NCI-H345 (cell line): ENCODE measurements around the gene STYXL1.

Experiments used
- DNase-seq: peaks from one replicate; lab custom pipeline; 2025; lab: John Stamatoyannopoulos, UW

The STYXL1 gene

GRCh38 chr7:75955331-75955955, 92.4 kb downstream of the STYXL1 start:
- DNase-seq = no peak

- no peak for DNase-seq
Measured at GRCh38 chr7:75953931-75954330, 93.9 kb downstream of the STYXL1 start.

GRCh38 chr7:75953431-75953830, 94.4 kb downstream of the STYXL1 start:
- DNase-seq = no peak

GRCh38 chr7:75951506-75951905, 96.3 kb downstream of the STYXL1 start:
- no peak for DNase-seq

- no peak for DNase-seq
Measured at GRCh38 chr7:75950111-75950681, 97.6 kb downstream of the STYXL1 start.

GRCh38 chr7:75948179-75948578, 99.6 kb downstream of the STYXL1 start:
- DNase-seq = no peak
